NCI-H510A (cell line): ENCODE results near the gene SERPINA4.
"Not testable (repeated sequence)": the region's sequence is repeated elsewhere in the genome, so short reads cannot be mapped to it uniquely, and the experiment has no call there.

ENCODE experiments used
- DNase-seq: peaks from one replicate; lab custom pipeline; 2025; lab: John Stamatoyannopoulos, UW

The SERPINA4 gene

GRCh38 chr14:94569381-94570001, 8.2 kb downstream of the SERPINA4 start:
- no peak for DNase-seq

GRCh38 chr14:94570002-94570400, 8.8 kb downstream of the SERPINA4 start:
- no peak for DNase-seq

GRCh38 chr14:94570440-94570839, 9.2 kb downstream of the SERPINA4 start:
- DNase-seq, result no peak

- no peak for DNase-seq
These were observed 10.2 kb downstream of the SERPINA4 start for GRCh38 chr14:94571395-94571794.

GRCh38 chr14:94571950-94572349, 10.7 kb downstream of the SERPINA4 start:
- DNase-seq, result no peak

- DNase-seq, result no peak
These were observed 11.5 kb downstream of the SERPINA4 start for GRCh38 chr14:94572637-94573303.

- no peak for DNase-seq
These were observed 12.4 kb downstream of the SERPINA4 start for GRCh38 chr14:94573475-94574277.

- DNase-seq, result no peak
These were observed 13.1 kb downstream of the SERPINA4 start for GRCh38 chr14:94574336-94574735.

GRCh38 chr14:94575730-94576585, 14.7 kb downstream of the SERPINA4 start:
- no peak for DNase-seq

- DNase-seq, result not testable (repeated sequence)
These were observed 16.2 kb downstream of the SERPINA4 start for GRCh38 chr14:94577472-94577871.

GRCh38 chr14:94578712-94579111, 17.5 kb downstream of the SERPINA4 start:
- DNase-seq, result no peak

- no peak for DNase-seq
These were observed 20.1 kb downstream of the SERPINA4 start, which contains the start of gene SERPINA5 for GRCh38 chr14:94581127-94581999. SERPINA5 (plus strand) TSS chr14:94581426; CDS start chr14:94587363, 5,937 bp downstream.

- DNase-seq, result no peak
These were observed 21.0 kb downstream of the SERPINA4 start for GRCh38 chr14:94582199-94582750.

GRCh38 chr14:94582851-94583250, 21.6 kb downstream of the SERPINA4 start:
- no peak for DNase-seq

- no peak for DNase-seq
These were observed 22.3 kb downstream of the SERPINA4 start for GRCh38 chr14:94583557-94583956.

GRCh38 chr14:94584591-94585280, 23.5 kb downstream of the SERPINA4 start:
- DNase-seq, result no peak

- DNase-seq, result no peak
These were observed 25.4 kb downstream of the SERPINA4 start for GRCh38 chr14:94586635-94587034.

GRCh38 chr14:94588311-94588710, 27.1 kb downstream of the SERPINA4 start:
- DNase-seq, result no peak

GRCh38 chr14:94591073-94591472, 29.8 kb downstream of the SERPINA4 start:
- no peak for DNase-seq

- no peak for DNase-seq
These were observed 30.6 kb downstream of the SERPINA4 start for GRCh38 chr14:94591871-94592270.
